ENCODE data around the gene PLXNA2. TPM values are rescaled to one million over a fixed set of nuclear protein-coding genes. Genes with fewer than 3 reads are reported as not detected.

Gene PLXNA2
- total RNA-seq, 2 donors from 2014 or later: 44.5 to 51.6 TPM

GRCh38 chr1:208200116-208200515, 44.1 kb downstream of the PLXNA2 start:
- H3K4me1 ChIP-seq: peaks cover 52% of the 10 kb centered on the region
- no peak for ATAC-seq
- H3K4me3 ChIP-seq: no peak overlapping the region
- TF ChIP-seq CTCF (IDR thresholded peaks at IDR 0.05): no peak
- no peak for TF ChIP-seq POLR2A (IDR thresholded peaks at IDR 0.05)
- WGBS, 2 donors: 79 to 93% methylated on average over 2 of the region's 2 CpGs
- no peaks in the 10 kb centered on the region for H3K9me3 ChIP-seq
- H3K27me3 ChIP-seq: no peaks in the 10 kb centered on the region
- no peaks in the 10 kb centered on the region for H3K36me3 ChIP-seq (replicated peaks in 1 of 2; ENCODE audit: insufficient read depth in 1 of 2, low read depth in 2 of 2)
- DNase-seq: no peak
- intact Hi-C loops (cut with DNase I): no loop called here
- no peak overlapping the region for H3K27ac ChIP-seq

- no peak for ATAC-seq
- TF ChIP-seq POLR2A (IDR thresholded peaks at IDR 0.05) (no peak), CTCF (IDR thresholded peaks at IDR 0.05) (no peak)
- intact Hi-C loops (cut with DNase I): no loop called here
- DNase-seq: no peak
- no peaks in the 10 kb centered on the region for H3K9me3 ChIP-seq
- H3K27me3 ChIP-seq: no peaks in the 10 kb centered on the region
- peaks cover 34% of the 10 kb centered on the region for H3K4me1 ChIP-seq
- H3K36me3 ChIP-seq (replicated peaks in 1 of 2; ENCODE audit: insufficient read depth in 1 of 2, low read depth in 2 of 2): no peaks in the 10 kb centered on the region
- no peak overlapping the region for H3K4me3 ChIP-seq
- H3K27ac ChIP-seq: no peak overlapping the region
- WGBS, 2 donors: 94 to 95% methylated on average over 8 of the region's 8 CpGs
These were observed 45.9 kb downstream of the PLXNA2 start for GRCh38 chr1:208198236-208198635.

GRCh38 chr1:208194944-208195343, 49.2 kb downstream of the PLXNA2 start:
- H3K27ac ChIP-seq: no peak overlapping the region
- TF ChIP-seq POLR2A (IDR thresholded peaks at IDR 0.05) (no peak), CTCF (IDR thresholded peaks at IDR 0.05) (no peak)
- peaks cover 6% of the 10 kb centered on the region for H3K4me1 ChIP-seq
- no peaks in the 10 kb centered on the region for H3K27me3 ChIP-seq
- no peaks in the 10 kb centered on the region for H3K9me3 ChIP-seq
- intact Hi-C loops (cut with DNase I): no loop called here
- no peak overlapping the region for H3K4me3 ChIP-seq
- no peaks in the 10 kb centered on the region for H3K36me3 ChIP-seq (replicated peaks in 1 of 2; ENCODE audit: insufficient read depth in 1 of 2, low read depth in 2 of 2)
- WGBS, 2 donors: 76 to 86% methylated on average over 3 of the region's 3 CpGs
- no peak for DNase-seq
- no peak for ATAC-seq

- Histone ChIP-seq H3K27ac (no peak overlapping the region), H3K36me3 (replicated peaks in 1 of 2; ENCODE audit: insufficient read depth in 1 of 2, low read depth in 2 of 2) (no peaks in the 10 kb centered on the region), H3K4me3 (no peak overlapping the region), H3K4me1 (peaks cover 6% of the 10 kb centered on the region), H3K9me3 (no peaks in the 10 kb centered on the region), H3K27me3 (no peaks in the 10 kb centered on the region)
- TF ChIP-seq POLR2A (IDR thresholded peaks at IDR 0.05): no peak
- TF ChIP-seq CTCF (IDR thresholded peaks at IDR 0.05): no peak
- ATAC-seq: no peak
- 77 to 85% methylated on average over 2 of the region's 2 CpGs for WGBS, 2 donors
- DNase-seq: no peak
- intact Hi-C loops (cut with DNase I): no loop called here
These were observed 51.2 kb downstream of the PLXNA2 start for GRCh38 chr1:208192995-208193394.

- Histone ChIP-seq H3K9me3 (no peaks in the 10 kb centered on the region), H3K4me3 (no peak overlapping the region), H3K36me3 (replicated peaks in 1 of 2; ENCODE audit: insufficient read depth in 1 of 2, low read depth in 2 of 2) (no peaks in the 10 kb centered on the region), H3K4me1 (no peaks in the 10 kb centered on the region), H3K27ac (no peak overlapping the region), H3K27me3 (no peaks in the 10 kb centered on the region)
- intact Hi-C loops (cut with DNase I): no loop called here
- DNase-seq: no peak
- no peak for TF ChIP-seq POLR2A (IDR thresholded peaks at IDR 0.05)
- TF ChIP-seq CTCF (IDR thresholded peaks at IDR 0.05): no peak
- 71 to 79% methylated on average over 3 to 4 of the region's 4 CpGs for WGBS, 2 donors
- no peak for ATAC-seq
These were observed 53.4 kb downstream of the PLXNA2 start for GRCh38 chr1:208190784-208191183.

Data from body of pancreas (tissue), 4 donors.